Neural crest cell (in vitro differentiated cells): ENCODE measurements around the gene MGAT1. TPM values are rescaled to one million over a fixed set of nuclear protein-coding genes. Genes with fewer than 3 reads are reported as not detected.
A peak's percentile ranks its signal among the peaks of the same experiment; 100 is the strongest.
"Not testable (repeated sequence)": the region's sequence is repeated elsewhere in the genome, so short reads cannot be mapped to it uniquely, and the experiment has no call there.

ENCODE experiments used
- DNase-seq: peaks from one replicate; pipeline ENCODE4 v3.0.0; 2021; ENCODE audit warnings: low read depth, mixed read lengths, low spot score
- H3K27ac Mint-ChIP-seq: one replicate; pipeline ENCODE4 v1.8.0; 2021; ENCODE audit warnings: mild to moderate bottlenecking, mixed read lengths; ENCODE audit not compliant: unreplicated experiment
- H3K27me3 Mint-ChIP-seq: 2 replicates; pipeline ENCODE4 v1.8.0; 2021; ENCODE audit warnings: low read depth, mild to moderate bottlenecking, mixed read lengths
- H3K36me3 Mint-ChIP-seq: 2 replicates; pipeline ENCODE4 v1.8.0; 2021; ENCODE audit warnings: low read depth, mild to moderate bottlenecking, mixed read lengths
- H3K4me1 Mint-ChIP-seq: 2 replicates; pipeline ENCODE4 v1.8.0; 2021; ENCODE audit warnings: mixed read lengths
- H3K4me3 Mint-ChIP-seq: one replicate; pipeline ENCODE4 v1.8.0; 2021; ENCODE audit warnings: mild to moderate bottlenecking, mixed read lengths
- H3K9me3 Mint-ChIP-seq: 2 replicates; pipeline ENCODE4 v1.8.0; 2021; ENCODE audit warnings: mixed read lengths
- total RNA-seq: library from RNA; stranded (reverse); gene quantifications from 2 replicates; pipeline ENCODE4 v1.2.1, GENCODE V29; 2021
- TF ChIP-seq, protein P1 (sequence below): fragments of 200-600 bp; sonication (generic); conservative IDR thresholded peaks from 2 replicates; pipeline ENCODE4 v1.5.0; 2021; ENCODE audit warnings: antibody characterized with exemption, mild to moderate bottlenecking

The MGAT1 gene
- total RNA-seq, 1 donor from 2014 or later, result 57.1 TPM

DNA sequence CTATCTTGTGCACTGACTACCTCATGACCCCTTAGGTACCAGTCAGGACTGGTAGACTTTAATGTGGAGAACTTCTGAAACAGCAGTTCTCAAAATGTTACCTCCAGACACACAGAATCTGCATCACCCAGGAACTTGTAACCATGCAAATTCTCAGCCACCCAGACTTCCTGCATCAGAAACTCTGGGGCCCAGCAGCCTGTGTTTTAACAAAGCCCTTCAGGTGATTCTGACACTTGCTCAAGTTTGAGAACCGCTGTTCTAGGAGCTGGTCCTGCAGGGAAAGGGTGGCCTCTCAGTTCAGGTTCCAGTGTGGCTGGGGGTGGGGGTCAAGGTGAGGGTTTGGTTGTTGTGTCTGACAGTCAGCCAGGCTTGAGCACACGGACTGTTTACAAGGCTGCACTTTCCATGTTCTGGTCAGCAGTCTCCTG, 30.0 kb upstream of the MGAT1 start:
- TF ChIP-seq, protein P1, sequence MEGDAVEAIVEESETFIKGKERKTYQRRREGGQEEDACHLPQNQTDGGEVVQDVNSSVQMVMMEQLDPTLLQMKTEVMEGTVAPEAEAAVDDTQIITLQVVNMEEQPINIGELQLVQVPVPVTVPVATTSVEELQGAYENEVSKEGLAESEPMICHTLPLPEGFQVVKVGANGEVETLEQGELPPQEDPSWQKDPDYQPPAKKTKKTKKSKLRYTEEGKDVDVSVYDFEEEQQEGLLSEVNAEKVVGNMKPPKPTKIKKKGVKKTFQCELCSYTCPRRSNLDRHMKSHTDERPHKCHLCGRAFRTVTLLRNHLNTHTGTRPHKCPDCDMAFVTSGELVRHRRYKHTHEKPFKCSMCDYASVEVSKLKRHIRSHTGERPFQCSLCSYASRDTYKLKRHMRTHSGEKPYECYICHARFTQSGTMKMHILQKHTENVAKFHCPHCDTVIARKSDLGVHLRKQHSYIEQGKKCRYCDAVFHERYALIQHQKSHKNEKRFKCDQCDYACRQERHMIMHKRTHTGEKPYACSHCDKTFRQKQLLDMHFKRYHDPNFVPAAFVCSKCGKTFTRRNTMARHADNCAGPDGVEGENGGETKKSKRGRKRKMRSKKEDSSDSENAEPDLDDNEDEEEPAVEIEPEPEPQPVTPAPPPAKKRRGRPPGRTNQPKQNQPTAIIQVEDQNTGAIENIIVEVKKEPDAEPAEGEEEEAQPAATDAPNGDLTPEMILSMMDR, result no peak
- H3K9me3 Mint-ChIP-seq, result peaks cover 3% of the 10 kb centered on the region
- DNase-seq, result no peak
- H3K27me3 Mint-ChIP-seq, result no peaks in the 10 kb centered on the region
- H3K4me1 Mint-ChIP-seq, result peaks cover 27% of the 10 kb centered on the region
- H3K36me3 Mint-ChIP-seq, result peaks cover 29% of the 10 kb centered on the region
- no peak overlapping the region for H3K27ac Mint-ChIP-seq
- peak overlapping the region; percentile 93 for H3K4me3 Mint-ChIP-seq

DNA sequence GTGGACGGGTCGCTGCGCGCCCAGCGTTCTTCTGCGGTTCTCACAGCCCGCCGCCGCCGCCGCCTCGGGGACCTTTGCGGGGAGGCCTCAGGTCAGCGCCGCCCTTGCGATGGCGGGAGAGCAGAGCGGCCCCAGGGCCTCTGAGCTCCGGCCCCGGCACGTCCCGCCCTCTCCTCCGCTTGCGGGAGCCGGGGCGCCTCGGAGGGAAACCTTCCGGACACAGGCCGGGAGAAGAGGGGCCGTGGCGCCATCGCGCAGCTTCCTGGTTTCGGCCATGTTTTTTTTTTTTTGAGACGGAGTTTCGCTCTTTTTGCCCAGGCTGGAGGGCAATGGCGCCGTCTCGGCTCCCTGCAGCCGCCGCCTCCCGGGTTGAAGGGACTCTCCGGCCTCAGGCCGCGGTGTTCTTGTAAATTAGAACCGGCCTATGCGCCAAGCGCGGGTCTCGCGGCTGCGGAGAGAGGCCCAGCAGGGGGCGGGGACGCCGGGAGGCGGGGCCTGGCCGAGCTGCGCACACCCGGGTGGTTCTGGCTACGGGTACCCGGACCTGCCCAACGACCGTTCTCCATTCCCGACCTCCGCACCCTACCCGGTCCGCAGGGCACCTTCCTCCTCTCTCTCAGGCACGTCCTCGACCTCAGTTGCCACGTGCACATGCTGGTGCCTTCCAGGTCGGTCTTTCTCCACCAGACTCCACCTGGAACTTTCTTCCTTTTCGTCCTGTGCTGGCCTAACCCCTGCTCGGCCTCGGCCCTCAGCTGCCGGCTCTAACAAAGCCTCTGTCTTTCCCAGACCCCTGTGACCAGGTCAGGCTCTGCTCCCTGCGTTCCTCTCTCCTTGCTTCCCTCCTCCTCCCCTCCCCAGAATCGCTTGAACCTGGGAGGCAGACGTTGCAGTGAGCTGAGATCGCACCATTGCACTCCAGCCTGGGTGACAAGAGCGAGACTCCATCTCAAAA, 28.8 kb upstream of the MGAT1 start:
- Mint-ChIP-seq H3K4me3 (peak overlapping the region; percentile 93), H3K27me3 (no peaks in the 10 kb centered on the region), H3K4me1 (peaks cover 27% of the 10 kb centered on the region), H3K36me3 (peaks cover 27% of the 10 kb centered on the region), H3K9me3 (peaks cover 3% of the 10 kb centered on the region), H3K27ac (peak overlapping the region; percentile 100)
- peak; percentile 61 for DNase-seq
- TF ChIP-seq, protein P1, result peak; percentile 38

DNA sequence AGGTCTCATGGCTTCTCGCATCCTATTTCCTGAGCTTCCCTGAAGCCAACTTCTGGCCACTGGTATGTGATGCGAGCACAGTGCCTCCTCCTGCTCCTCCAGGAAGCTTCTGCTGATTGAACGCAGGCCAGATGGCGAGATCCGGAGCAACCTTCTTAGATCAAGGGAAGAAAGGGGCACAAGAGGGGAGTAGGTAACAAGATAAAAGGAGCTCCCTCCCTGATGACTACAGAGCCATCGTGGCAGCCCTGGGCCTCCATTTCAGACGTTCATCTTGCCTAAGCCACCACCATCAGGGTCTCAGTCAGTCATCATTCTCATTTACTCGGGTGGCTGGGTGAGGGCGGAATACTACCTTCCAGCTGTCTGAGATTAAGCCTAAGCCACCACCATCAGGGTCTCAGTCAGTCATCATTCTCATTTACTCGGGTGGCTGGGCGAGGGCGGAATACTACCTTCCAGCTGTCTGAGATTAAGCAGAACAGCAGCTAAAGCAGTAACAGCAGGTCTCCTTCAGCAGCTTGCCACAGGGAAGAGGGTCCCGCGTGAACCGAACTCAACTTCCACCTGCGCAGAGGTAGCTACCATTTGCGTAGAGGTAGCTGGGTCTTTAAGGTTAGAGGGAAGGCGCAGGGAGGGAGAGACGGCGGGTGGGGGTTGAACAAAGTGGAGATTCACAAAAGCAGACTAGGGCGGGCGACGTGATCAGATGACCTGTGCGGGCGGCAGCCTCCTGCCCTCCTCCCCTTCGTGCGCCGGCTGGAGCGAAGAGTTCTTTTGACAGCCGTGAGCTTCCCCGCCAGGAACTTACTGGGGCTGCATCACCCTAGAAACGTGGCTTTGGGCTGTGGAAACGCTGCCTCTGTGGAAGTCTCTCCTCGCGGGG, 27.9 kb upstream of the MGAT1 start:
- peaks cover 3% of the 10 kb centered on the region for H3K9me3 Mint-ChIP-seq
- peak overlapping the region; percentile 93 for H3K4me3 Mint-ChIP-seq
- no peaks in the 10 kb centered on the region for H3K27me3 Mint-ChIP-seq
- TF ChIP-seq, protein P1, result no peak
- H3K36me3 Mint-ChIP-seq, result peaks cover 26% of the 10 kb centered on the region
- H3K27ac Mint-ChIP-seq, result peak overlapping the region; percentile 98
- no peak for DNase-seq
- peaks cover 27% of the 10 kb centered on the region for H3K4me1 Mint-ChIP-seq

DNA sequence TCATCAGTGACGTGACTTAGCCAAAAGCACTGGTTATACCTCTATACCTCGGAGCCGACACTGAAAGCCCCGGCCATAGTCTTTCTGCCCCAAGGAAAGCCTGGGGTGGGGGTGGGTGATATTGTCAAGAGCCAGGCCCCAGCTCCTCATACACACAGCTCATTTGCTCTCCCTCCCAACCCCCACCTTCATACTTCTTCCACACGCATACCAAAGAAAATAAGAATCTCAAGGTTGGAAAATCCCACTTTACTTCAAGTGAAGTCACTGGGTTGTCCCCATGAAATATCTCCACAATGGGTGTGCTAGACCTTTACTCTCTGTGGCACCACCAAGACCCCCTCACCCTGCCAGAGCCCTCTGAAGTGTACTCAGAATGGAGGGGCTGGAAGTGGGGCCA, 27.1 kb upstream of the MGAT1 start:
- H3K27ac Mint-ChIP-seq, result no peak overlapping the region
- no peak for DNase-seq
- H3K4me3 Mint-ChIP-seq, result peak overlapping the region; percentile 86
- peaks cover 26% of the 10 kb centered on the region for H3K36me3 Mint-ChIP-seq
- H3K9me3 Mint-ChIP-seq, result peaks cover 3% of the 10 kb centered on the region
- peaks cover 34% of the 10 kb centered on the region for H3K4me1 Mint-ChIP-seq
- H3K27me3 Mint-ChIP-seq, result no peaks in the 10 kb centered on the region
- TF ChIP-seq, protein P1, result no peak

DNA sequence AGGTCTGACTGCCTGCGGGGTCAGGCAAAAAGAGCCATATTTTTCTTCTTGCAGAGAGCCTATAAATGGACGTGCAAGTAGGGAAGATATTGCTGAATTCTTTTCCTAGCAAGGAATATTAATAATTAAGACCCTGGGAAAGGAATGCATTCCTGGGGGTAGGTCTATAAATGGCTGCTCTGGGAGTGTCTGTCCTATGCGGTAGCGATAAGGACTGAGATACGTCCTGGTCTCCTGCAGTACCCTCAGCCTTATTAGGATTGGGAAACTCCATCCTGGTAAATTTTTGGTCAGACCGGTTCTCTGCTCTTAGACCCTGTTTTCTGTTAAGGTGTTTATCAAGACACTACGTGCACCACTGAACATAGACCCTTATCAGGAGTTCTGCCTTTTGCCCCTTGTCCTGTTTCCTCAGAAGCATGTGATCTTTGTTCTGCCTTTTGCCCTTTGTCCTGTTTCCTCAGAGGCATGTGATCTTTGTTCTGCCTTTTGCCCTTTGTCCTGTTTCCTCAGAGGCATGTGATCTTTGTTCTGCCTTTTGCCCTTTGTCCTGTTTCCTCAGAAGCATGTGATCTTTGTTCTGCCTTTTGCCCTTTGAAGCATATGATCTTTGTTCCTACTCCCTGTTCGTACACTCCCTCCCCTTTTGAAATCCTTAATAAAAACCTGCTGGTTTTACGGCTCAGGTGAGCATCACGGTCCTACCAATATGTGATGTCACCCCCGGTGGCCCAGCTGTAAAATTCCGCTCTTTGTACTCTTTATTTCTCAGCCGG, 26.3 kb upstream of the MGAT1 start:
- not testable (repeated sequence) for DNase-seq, H3K9me3 Mint-ChIP-seq, H3K27me3 Mint-ChIP-seq
- peaks cover 39% of the 10 kb centered on the region for H3K4me1 Mint-ChIP-seq
- H3K27ac Mint-ChIP-seq, result peak overlapping the region; percentile 92
- peak overlapping the region; percentile 86 for H3K4me3 Mint-ChIP-seq
- peaks cover 26% of the 10 kb centered on the region for H3K36me3 Mint-ChIP-seq

DNA sequence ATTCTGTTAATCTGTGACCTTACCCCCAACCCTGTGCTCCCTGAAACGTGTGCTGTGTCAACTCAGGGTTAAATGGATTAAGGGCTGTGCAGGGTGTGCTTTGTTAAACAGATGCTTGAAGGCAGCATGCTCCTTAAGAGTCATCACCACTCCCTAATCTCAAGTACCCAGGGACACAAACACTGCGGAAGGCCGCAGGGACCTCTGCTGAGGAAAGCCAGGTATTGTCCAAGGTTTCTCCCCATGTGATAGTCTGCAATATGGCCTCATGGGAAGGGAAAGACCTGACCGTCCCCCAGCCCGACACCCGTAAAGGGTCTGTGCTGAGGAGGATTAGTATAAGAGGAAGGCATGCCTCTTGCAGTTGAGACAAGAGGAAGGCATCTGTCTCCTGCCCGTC, 24.8 kb upstream of the MGAT1 start:
- Mint-ChIP-seq H3K36me3 (peaks cover 26% of the 10 kb centered on the region), H3K4me1 (peaks cover 35% of the 10 kb centered on the region)
- H3K27ac Mint-ChIP-seq, H3K9me3 Mint-ChIP-seq, H3K4me3 Mint-ChIP-seq, H3K27me3 Mint-ChIP-seq, DNase-seq: not testable (repeated sequence)
